CD4-positive, alpha-beta T cell treated with Interleukin-4 for 4 hours (primary cell): Measurements from ENCODE around the gene TNFAIP8L3.
"Not testable (repeated sequence)": the region's sequence is repeated elsewhere in the genome, so short reads cannot be mapped to it uniquely, and the experiment has no call there.

Experiments
- DNase-seq: peaks from one replicate; pipeline ENCODE4 v3.0.0-alpha.2; 2020

The TNFAIP8L3 gene

GRCh38 chr15:51094606-51095569, at the start of gene TNFAIP8L3:
Gene TNFAIP8L3, minus strand, starts transcription at chr15:51094906. Its CDS starts 311 bp downstream, at chr15:51094595.
- DNase-seq: no peak

GRCh38 chr15:51144021-51144532, 49.4 kb upstream of the TNFAIP8L3 start:
- no peak for DNase-seq

GRCh38 chr15:51140347-51140746, 45.6 kb upstream of the TNFAIP8L3 start:
- not testable (repeated sequence) for DNase-seq

- no peak for DNase-seq
These were observed 44.4 kb upstream of the TNFAIP8L3 start for GRCh38 chr15:51139091-51139490.

GRCh38 chr15:51137880-51138430, 43.2 kb upstream of the TNFAIP8L3 start:
- DNase-seq: no peak

- DNase-seq: no peak
These were observed 42.3 kb upstream of the TNFAIP8L3 start for GRCh38 chr15:51137024-51137423.

GRCh38 chr15:51135276-51135675, 40.6 kb upstream of the TNFAIP8L3 start:
- DNase-seq: no peak

GRCh38 chr15:51134416-51135199, 39.9 kb upstream of the TNFAIP8L3 start:
- DNase-seq: no peak

GRCh38 chr15:51133140-51133765, 38.5 kb upstream of the TNFAIP8L3 start:
- no peak for DNase-seq

- DNase-seq: no peak
These were observed 37.9 kb upstream of the TNFAIP8L3 start for GRCh38 chr15:51132384-51133139.

- DNase-seq: no peak
These were observed 37.0 kb upstream of the TNFAIP8L3 start for GRCh38 chr15:51131596-51132290.

GRCh38 chr15:51130344-51130743, 35.6 kb upstream of the TNFAIP8L3 start:
- DNase-seq: no peak

GRCh38 chr15:51129535-51130188, 35.0 kb upstream of the TNFAIP8L3 start:
- no peak for DNase-seq

GRCh38 chr15:51128701-51129100, 34.0 kb upstream of the TNFAIP8L3 start:
- DNase-seq: no peak

GRCh38 chr15:51126842-51127241, 32.1 kb upstream of the TNFAIP8L3 start:
- DNase-seq: no peak

GRCh38 chr15:51123002-51123401, 28.3 kb upstream of the TNFAIP8L3 start:
- not testable (repeated sequence) for DNase-seq

- DNase-seq: no peak
These were observed 27.0 kb upstream of the TNFAIP8L3 start for GRCh38 chr15:51121631-51122225.

- DNase-seq: no peak
These were observed 26.4 kb upstream of the TNFAIP8L3 start for GRCh38 chr15:51121118-51121517.

GRCh38 chr15:51119120-51119519, 24.4 kb upstream of the TNFAIP8L3 start:
- no peak for DNase-seq

- DNase-seq: no peak
These were observed 22.6 kb upstream of the TNFAIP8L3 start for GRCh38 chr15:51117270-51117669.
